Endothelial cell of umbilical vein (primary cell): ENCODE results near the gene SLC10A1. TPM values are rescaled to one million over a fixed set of nuclear protein-coding genes. Genes with fewer than 3 reads are reported as not detected.

ENCODE experiments used
- BruUV-seq: library from RNA; stranded (reverse); fragments of 400-500 nt; replicated peaks from 2 replicates; lab custom pipeline; 2021; lab: Mats Ljungman, UMichigan
- CTCF ChIA-PET: fragments of 300-600, 350-600 bp; sonication (Branson Sonifier 250); formaldehyde crosslinking; loops from one replicate; lab custom pipeline; 2021; ENCODE audit warnings: antibody characterized with exemption, inconsistent platforms; lab: Charles Lee
- POLR2A ChIA-PET: fragments of 300-600, 350-600 bp; sonication (Branson Sonifier 250); formaldehyde crosslinking; loops from one replicate; lab custom pipeline; 2021; ENCODE audit warnings: antibody characterized with exemption, inconsistent platforms; lab: Charles Lee
- DNase-seq: peaks from one replicate; pipeline ENCODE4 v3.0.0-alpha.2; 2011; ENCODE audit warnings: low read depth, low spot score
- FAIRE-seq: peaks from 2 replicates; lab custom pipeline; 2011; peaks lifted over from hg19 to GRCh38; lab: Jason Lieb, UNC
- H2AFZ ChIP-seq: 2 replicates; pipeline ENCODE4 v1.6.0; 2012; ENCODE audit warnings: low read depth, low read length, control low read depth, inconsistent platforms
- H3K27ac ChIP-seq: 2 replicates; pipeline ENCODE4 v1.5.1; 2011; ENCODE audit warnings: low read depth, mild to moderate bottlenecking, control low read depth, low read length, moderate library complexity; ENCODE audit not compliant: insufficient read depth
- H3K27me3 ChIP-seq, 2 experiments: 2 replicates each; pipeline versions ENCODE4 v1.6.0 to v1.6.1; 2011; ENCODE audit warnings: low read length in 2 of 2, mixed read lengths in 1 of 2; ENCODE audit not compliant: control insufficient read depth in 2 of 2, insufficient read depth in 2 of 2
- H3K36me3 ChIP-seq, 2 experiments: 2 replicates in 1 of 2; 3 replicates in 1 of 2; pipeline ENCODE4 v1.5.1; 2011; ENCODE audit warnings: low read length in 2 of 2, mild to moderate bottlenecking in 1 of 2, moderate library complexity in 1 of 2; ENCODE audit not compliant: control insufficient read depth in 2 of 2, insufficient read depth in 2 of 2; ENCODE audit errors: extremely low read depth in 1 of 2
- H3K4me1 ChIP-seq: 3 replicates; pipeline ENCODE4 v1.5.1; 2011; ENCODE audit warnings: mild to moderate bottlenecking, low read length; ENCODE audit not compliant: control insufficient read depth, insufficient read depth; ENCODE audit errors: extremely low read depth
- H3K4me2 ChIP-seq: 2 replicates; pipeline ENCODE4 v1.6.1; 2011; ENCODE audit warnings: low read length, control low read depth, mixed read lengths; ENCODE audit not compliant: insufficient read depth
- H3K4me3 ChIP-seq, 3 experiments: fragments of 200-600 bp in 1 of 3; sonication (generic), shearing (Covaris generic) in 1 of 3; replicated peaks in 1 of 3; 2 replicates each; pipeline ENCODE4 v1.5.1; 2011 to 2016; ENCODE audit warnings: control low read depth in 3 of 3, low read length in 3 of 3, mild to moderate bottlenecking in 2 of 3, inconsistent platforms in 1 of 3, low read depth in 1 of 3, moderate library complexity in 1 of 3; ENCODE audit not compliant: insufficient read depth in 1 of 3
- H3K79me2 ChIP-seq: 2 replicates; pipeline ENCODE4 v1.6.0; 2012; ENCODE audit warnings: low read length, inconsistent platforms; ENCODE audit not compliant: control insufficient read depth, insufficient read depth
- H3K9ac ChIP-seq: replicated peaks from 2 replicates; pipeline ENCODE3; 2011; ENCODE audit warnings: low read length, control low read depth; ENCODE audit not compliant: insufficient read depth; ENCODE audit errors: extremely low read depth
- H3K9me1 ChIP-seq: replicated peaks from 3 replicates; pipeline ENCODE4 v1.6.0; 2011; ENCODE audit warnings: mild to moderate bottlenecking, low read length; ENCODE audit not compliant: control insufficient read depth, insufficient read depth; ENCODE audit errors: extremely low read depth
- H3K9me3 ChIP-seq: replicated peaks from 2 replicates; pipeline ENCODE4 v1.5.1; 2012; ENCODE audit warnings: low read length, inconsistent platforms; ENCODE audit not compliant: control insufficient read depth, insufficient read depth
- H4K20me1 ChIP-seq: replicated peaks from 2 replicates; pipeline ENCODE3; 2011; ENCODE audit warnings: mild to moderate bottlenecking, low read length; ENCODE audit not compliant: control insufficient read depth, insufficient read depth; ENCODE audit errors: extremely low read depth
- CTCF ChIP-seq, 2 donors: IDR thresholded peaks; 1 replicate in 1 of 2; 2 replicates in 1 of 2; pipeline ENCODE4 v1.5.1; 2011; ENCODE audit warnings: low read length in 2 of 2, mild to moderate bottlenecking in 2 of 2, moderate library complexity in 2 of 2, control low read depth in 1 of 2, inconsistent platforms in 1 of 2, low read depth in 1 of 2; ENCODE audit not compliant: insufficient read depth in 1 of 2; ENCODE audit errors: extremely low read depth in 1 of 2
- EZH2 ChIP-seq: IDR thresholded peaks from 2 replicates; pipeline ENCODE4 v1.6.1; 2012; ENCODE audit warnings: borderline replicate concordance, low read depth, mild to moderate bottlenecking, moderate library complexity, low read length, inconsistent platforms; ENCODE audit not compliant: severe bottlenecking
- FOS ChIP-seq: IDR thresholded peaks from 2 replicates; pipeline ENCODE4 v1.6.1; 2011; ENCODE audit warnings: mild to moderate bottlenecking, low read length, moderate library complexity, borderline replicate concordance; ENCODE audit not compliant: insufficient read depth
- GATA2 ChIP-seq: IDR thresholded peaks from 2 replicates; pipeline ENCODE4 v1.7.0; 2011; ENCODE audit warnings: low read depth, mild to moderate bottlenecking, moderate library complexity, mixed read lengths, low read length; ENCODE audit not compliant: insufficient read length, insufficient read depth
- JUN ChIP-seq: IDR thresholded peaks from 2 replicates; pipeline ENCODE4 v1.6.1; 2011; ENCODE audit warnings: borderline replicate concordance, low read depth; ENCODE audit not compliant: insufficient read length, insufficient read depth
- MAX ChIP-seq: IDR thresholded peaks from 2 replicates; pipeline ENCODE4 v1.6.1; 2011; ENCODE audit not compliant: insufficient read depth, insufficient read length
- MYC ChIP-seq: IDR thresholded peaks from one replicate; pipeline ENCODE4 v1.6.1; 2011; ENCODE audit warnings: mild to moderate bottlenecking, low read depth, low read length
- POLR2A ChIP-seq: IDR thresholded peaks from 2 replicates; pipeline ENCODE4 v1.6.1; 2012; ENCODE audit warnings: low read depth, mild to moderate bottlenecking, control low read depth, low read length
- POLR2AphosphoS5 ChIP-seq: IDR thresholded peaks from 2 replicates; pipeline ENCODE4 v1.6.1; 2012; ENCODE audit warnings: low read depth, mild to moderate bottlenecking, control low read depth, low read length, moderate library complexity; ENCODE audit not compliant: insufficient read depth
- dilution Hi-C: fragments of 300-500 bp; cut with MboI; formaldehyde crosslinking; loops from one replicate; pipeline ENCODE4 v1.15.0; 2019; ENCODE audit warnings: low sequenced_read_pairs; ENCODE audit not compliant: extremely low pct_ligation_motif_present
- intact Hi-C: fragments of 100-400 bp; cut with micrococcal nuclease; formaldehyde crosslinking; loops from one replicate; pipeline ENCODE4 v1.10.0; 2022
- polyA plus RNA-seq, 4 experiments: library from polyadenylated mRNA; depleted of rRNA in 3 of 4; stranded (reverse) in 3 of 4; unstranded in 1 of 4; fragments of >200 nt; gene quantifications; 2 replicates each; pipeline versions ENCODE4 v1.2.1 to v1.2.3, GENCODE V29; 2011 to 2012; ENCODE audit warnings: missing spikeins in 1 of 4
- total RNA-seq: library from RNA; stranded (reverse); gene quantifications from 2 replicates; pipeline ENCODE4 v1.2.3, GENCODE V29; 2021

The SLC10A1 gene
- total and polyA plus RNA-seq, 2 donors (not counting 3 experiments of a cell fraction or from before 2014, with no cell fraction given) = not detected

- H3K79me2 ChIP-seq = no peaks in the 10 kb centered on the region
- no peaks in the 10 kb centered on the region for H4K20me1 ChIP-seq
- intact Hi-C loops = no loop called here
- no peaks in the 10 kb centered on the region for H3K4me1 ChIP-seq
- no peak for DNase-seq
- no peak for FAIRE-seq
- H3K4me2 ChIP-seq = no peak overlapping the region
- POLR2A ChIA-PET = no interaction called here
- H3K4me3 ChIP-seq = no peak overlapping the region
- dilution Hi-C loops = no loop called here
- no peaks in the 10 kb centered on the region for H3K9me3 ChIP-seq
- no peak overlapping the region for H3K9ac ChIP-seq
- no peaks in the 10 kb centered on the region for H3K9me1 ChIP-seq
- CTCF ChIA-PET = interaction anchor here (1.6 kb wide), 1 partner anchor 22 kb away, joined by 5 read pairs; no protein-coding TSS in a partner anchor
- no peaks in the 10 kb centered on the region for H3K27me3 ChIP-seq
- TF ChIP-seq MYC (no peak), JUN (no peak), MAX (no peak), EZH2 (no peak), FOS (no peak), POLR2AphosphoS5 (no peak), POLR2A (no peak), CTCF (IDR thresholded peaks at IDR 0.05; ENCODE audit: extremely low read depth in 1 of 2, insufficient read depth in 1 of 2, low read depth in 1 of 2, low read length in 2 of 2) (no peak), GATA2 (no peak)
- no peak overlapping the region for H3K27ac ChIP-seq
- H2AFZ ChIP-seq = no peak overlapping the region
- H3K36me3 ChIP-seq = no peaks in the 10 kb centered on the region
- BruUV-seq = no TSS peak
Measured at GRCh38 chr14:69752773-69753172, 44.3 kb downstream of the SLC10A1 start.
